CD4-positive, alpha-beta T cell (primary cell): ENCODE data around the gene GNG13. TPM values are rescaled to one million over a fixed set of nuclear protein-coding genes. Genes with fewer than 3 reads are reported as not detected.

ENCODE experiments used
- ATAC-seq: fragments of 200-7000 bp; cut with Tn5 transposase; one replicate; pipeline ENCODE4 v1.10.0; 2022; ENCODE audit warnings: mild to moderate bottlenecking; ENCODE audit not compliant: poor library complexity
- CTCF ChIA-PET: fragments of 350-600 bp; sonication (Branson Sonifier 250); formaldehyde crosslinking; loops from one replicate; lab custom pipeline; 2021; ENCODE audit warnings: antibody characterized with exemption, inconsistent platforms; lab: Charles Lee
- POLR2A ChIA-PET: fragments of 350-600 bp; sonication (Branson Sonifier 250); formaldehyde crosslinking; loops from one replicate; lab custom pipeline; 2021; ENCODE audit warnings: antibody characterized with exemption, inconsistent platforms; lab: Charles Lee
- DNase-seq, 14 experiments: peaks; one replicate each; pipeline ENCODE4 v3.0.0-alpha.2; 2013 to 2020; ENCODE audit warnings: mixed read lengths in 2 of 14
- H3K27ac ChIP-seq, 2 donors: one replicate each; pipeline versions ENCODE4 v1.5.1 to v1.7.0; 2013; ENCODE audit warnings: low read length in 2 of 2, low read depth in 1 of 2, mild to moderate bottlenecking in 1 of 2
- H3K27me3 ChIP-seq, 2 experiments: 1 replicate in 1 of 2; 2 replicates in 1 of 2; pipeline versions ENCODE4 v1.6.1 to v1.7.0; 2013; ENCODE audit warnings: low read length in 2 of 2, control low read depth in 1 of 2, mild to moderate bottlenecking in 1 of 2, moderate library complexity in 1 of 2; ENCODE audit not compliant: insufficient read depth in 2 of 2, control insufficient read depth in 1 of 2
- H3K36me3 ChIP-seq: one replicate; pipeline ENCODE4 v1.6.1; 2013; ENCODE audit warnings: low read length, control low read depth; ENCODE audit not compliant: insufficient read depth
- H3K4me1 ChIP-seq: one replicate; pipeline ENCODE4 v1.6.1; 2013; ENCODE audit warnings: low read length, control low read depth; ENCODE audit not compliant: insufficient read depth
- H3K4me3 ChIP-seq: one replicate; pipeline ENCODE4 v1.5.1; 2013; ENCODE audit warnings: mild to moderate bottlenecking, low read length, moderate library complexity
- H3K9me3 ChIP-seq, 2 experiments: 1 replicate in 1 of 2; 2 replicates in 1 of 2; pipeline versions ENCODE4 v1.6.1 to v1.7.0; 2013; ENCODE audit warnings: low read length in 2 of 2, mild to moderate bottlenecking in 2 of 2, control low read depth in 1 of 2, moderate library complexity in 1 of 2; ENCODE audit not compliant: control insufficient read depth in 1 of 2, insufficient read depth in 1 of 2
- H3K27ac Mint-ChIP-seq: one replicate; pipeline ENCODE4 v1.8.0; 2020; ENCODE audit warnings: mixed read lengths
- H3K27me3 Mint-ChIP-seq: one replicate; pipeline ENCODE4 v1.8.0; 2021; ENCODE audit warnings: mixed read lengths
- H3K36me3 Mint-ChIP-seq: one replicate; pipeline ENCODE4 v1.8.0; 2021; ENCODE audit warnings: low read depth, mixed read lengths
- H3K4me1 Mint-ChIP-seq: one replicate; pipeline ENCODE4 v1.8.0; 2021; ENCODE audit warnings: low read depth, mixed read lengths
- H3K4me3 Mint-ChIP-seq: one replicate; pipeline ENCODE4 v1.8.0; 2020; ENCODE audit warnings: mild to moderate bottlenecking, mixed read lengths
- H3K9me3 Mint-ChIP-seq: one replicate; pipeline ENCODE4 v1.8.0; 2020; ENCODE audit warnings: mixed read lengths
- CTCF ChIP-seq: fragments of 200-600 bp; IDR thresholded peaks from one replicate; pipeline ENCODE4 v1.8.0; 2022; ENCODE audit warnings: antibody characterized with exemption, mild to moderate bottlenecking
- intact Hi-C, 2 experiments: fragments of 100-400 bp; cut with DNase I in 1 of 2; cut with micrococcal nuclease in 1 of 2; formaldehyde crosslinking; loops; one replicate each; pipeline versions ENCODE4 v1.15.1 to v1.9.0; 2023 to 2025; cut with DNase I, micrococcal nuclease
- total RNA-seq, 174 experiments: library from RNA in 2 of 174; stranded (reverse) in 2 of 174; gene quantifications; one replicate each; pipeline ENCODE4 v1.2.3 and lab custom pipeline; 2021 to 2026

Gene GNG13
- total RNA-seq, 2 experiments from 2014 or later, result not detected

- H3K36me3 Mint-ChIP-seq, result no peaks in the 10 kb centered on the region
- ChIA-PET POLR2A (no interaction called here), CTCF (no interaction called here)
- H3K4me1 Mint-ChIP-seq, result no peaks in the 10 kb centered on the region
- H3K4me3 ChIP-seq, result no peak overlapping the region
- H3K36me3 ChIP-seq, result no peaks in the 10 kb centered on the region
- H3K27me3 ChIP-seq, result no peaks in the 10 kb centered on the region
- H3K4me1 ChIP-seq, result peaks cover 3% of the 10 kb centered on the region
- DNase-seq (no peak), ATAC-seq (no peak)
- no peaks in the 10 kb centered on the region for H3K9me3 Mint-ChIP-seq
- intact Hi-C loops, result no loop called here
- H3K27me3 Mint-ChIP-seq, result peaks cover 10% of the 10 kb centered on the region
- H3K9me3 ChIP-seq, result peaks cover 6 to 23% of the 10 kb centered on the region in 2 experiments
- no peak overlapping the region for H3K27ac Mint-ChIP-seq
- TF ChIP-seq CTCF, result no peak
- H3K27ac ChIP-seq, result no peak overlapping the region
- no peak overlapping the region for H3K4me3 Mint-ChIP-seq
These were observed 30.5 kb upstream of the GNG13 start for GRCh38 chr16:830871-831570.

GRCh38 chr16:830107-830870 is 29.8 kb upstream of the GNG13 start:
- H3K4me1 Mint-ChIP-seq, result no peaks in the 10 kb centered on the region
- H3K4me1 ChIP-seq, result peaks cover 3% of the 10 kb centered on the region
- H3K4me3 Mint-ChIP-seq, result no peak overlapping the region
- ATAC-seq (no peak), DNase-seq (no peak)
- ChIA-PET POLR2A (no interaction called here), CTCF (no interaction called here)
- no peaks in the 10 kb centered on the region for H3K27me3 ChIP-seq
- no peak for TF ChIP-seq CTCF
- no peak overlapping the region for H3K27ac ChIP-seq
- peaks cover 10% of the 10 kb centered on the region for H3K27me3 Mint-ChIP-seq
- no peaks in the 10 kb centered on the region for H3K36me3 ChIP-seq
- no peak overlapping the region for H3K27ac Mint-ChIP-seq
- no peaks in the 10 kb centered on the region for H3K36me3 Mint-ChIP-seq
- H3K9me3 Mint-ChIP-seq, result no peaks in the 10 kb centered on the region
- peaks cover 0 to 15% of the 10 kb centered on the region in 2 experiments for H3K9me3 ChIP-seq
- H3K4me3 ChIP-seq, result no peak overlapping the region
- intact Hi-C loops, result no loop called here

- H3K4me1 ChIP-seq, result peaks cover 3% of the 10 kb centered on the region
- no peaks in the 10 kb centered on the region for H3K9me3 Mint-ChIP-seq
- H3K4me1 Mint-ChIP-seq, result no peaks in the 10 kb centered on the region
- TF ChIP-seq CTCF, result no peak
- H3K36me3 Mint-ChIP-seq, result no peaks in the 10 kb centered on the region
- DNase-seq (no peak), ATAC-seq (no peak)
- no peak overlapping the region for H3K27ac Mint-ChIP-seq
- H3K9me3 ChIP-seq, result peaks cover 0 to 7% of the 10 kb centered on the region in 2 experiments
- H3K27me3 Mint-ChIP-seq, result peaks cover 5% of the 10 kb centered on the region
- ChIA-PET POLR2A (no interaction called here), CTCF (no interaction called here)
- no peaks in the 10 kb centered on the region for H3K27me3 ChIP-seq
- H3K36me3 ChIP-seq, result no peaks in the 10 kb centered on the region
- no peak overlapping the region for H3K4me3 ChIP-seq
- intact Hi-C loops, result no loop called here
- H3K27ac ChIP-seq, result no peak overlapping the region
- no peak overlapping the region for H3K4me3 Mint-ChIP-seq
These were observed 28.4 kb upstream of the GNG13 start for GRCh38 chr16:828891-829290.
